GM12872 (cell line): ENCODE results near the gene TMEM132D.

ENCODE experiments used
- TF ChIP-seq, protein P1 (sequence below): IDR thresholded peaks from 3 replicates; pipeline ENCODE4 v1.5.1; 2011; ENCODE audit warnings: low read depth, mild to moderate bottlenecking, low read length, moderate library complexity; ENCODE audit not compliant: insufficient read depth

TMEM132D gene

DNA sequence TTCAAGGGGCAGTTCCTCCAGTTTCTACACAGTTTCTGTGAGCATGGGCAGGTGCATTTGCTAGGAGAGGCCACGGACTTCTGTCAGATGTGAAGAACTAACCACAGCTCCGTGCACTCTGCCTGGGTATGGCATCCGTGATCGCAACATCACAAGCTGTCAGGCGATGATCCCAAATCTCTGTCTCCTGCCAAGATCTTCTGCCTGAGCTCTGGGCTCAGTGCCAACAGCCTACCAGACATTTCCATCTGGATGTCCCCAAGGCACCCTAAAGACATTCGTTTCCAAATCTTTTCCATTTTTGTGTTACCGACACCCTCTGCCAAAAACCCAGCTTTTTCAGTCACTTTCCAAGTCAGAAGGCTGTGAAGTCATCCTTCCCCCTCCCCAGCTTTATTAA is 758.4 kb downstream of the TMEM132D start:
- TF ChIP-seq, protein P1, sequence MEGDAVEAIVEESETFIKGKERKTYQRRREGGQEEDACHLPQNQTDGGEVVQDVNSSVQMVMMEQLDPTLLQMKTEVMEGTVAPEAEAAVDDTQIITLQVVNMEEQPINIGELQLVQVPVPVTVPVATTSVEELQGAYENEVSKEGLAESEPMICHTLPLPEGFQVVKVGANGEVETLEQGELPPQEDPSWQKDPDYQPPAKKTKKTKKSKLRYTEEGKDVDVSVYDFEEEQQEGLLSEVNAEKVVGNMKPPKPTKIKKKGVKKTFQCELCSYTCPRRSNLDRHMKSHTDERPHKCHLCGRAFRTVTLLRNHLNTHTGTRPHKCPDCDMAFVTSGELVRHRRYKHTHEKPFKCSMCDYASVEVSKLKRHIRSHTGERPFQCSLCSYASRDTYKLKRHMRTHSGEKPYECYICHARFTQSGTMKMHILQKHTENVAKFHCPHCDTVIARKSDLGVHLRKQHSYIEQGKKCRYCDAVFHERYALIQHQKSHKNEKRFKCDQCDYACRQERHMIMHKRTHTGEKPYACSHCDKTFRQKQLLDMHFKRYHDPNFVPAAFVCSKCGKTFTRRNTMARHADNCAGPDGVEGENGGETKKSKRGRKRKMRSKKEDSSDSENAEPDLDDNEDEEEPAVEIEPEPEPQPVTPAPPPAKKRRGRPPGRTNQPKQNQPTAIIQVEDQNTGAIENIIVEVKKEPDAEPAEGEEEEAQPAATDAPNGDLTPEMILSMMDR: no peak

DNA sequence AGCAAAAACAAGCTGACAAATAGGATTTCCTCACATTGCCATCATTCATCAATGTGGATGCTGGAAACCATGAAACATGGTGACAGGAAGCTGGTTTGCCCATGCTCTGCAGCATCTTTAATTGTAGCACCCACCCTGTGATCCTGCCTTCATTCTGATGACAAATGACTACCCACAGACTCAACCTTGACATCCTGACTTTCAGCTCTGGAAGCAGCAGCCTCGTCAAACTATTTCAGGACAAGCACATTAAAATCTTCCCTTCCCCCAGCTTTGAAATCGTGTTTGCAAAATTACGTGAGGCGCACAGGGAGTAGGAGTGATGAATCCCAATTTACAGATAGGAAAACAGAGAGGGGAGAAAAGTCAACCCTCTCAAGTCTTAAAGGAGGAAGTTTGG is 765.0 kb downstream of the TMEM132D start:
- TF ChIP-seq, protein P1: no peak

DNA sequence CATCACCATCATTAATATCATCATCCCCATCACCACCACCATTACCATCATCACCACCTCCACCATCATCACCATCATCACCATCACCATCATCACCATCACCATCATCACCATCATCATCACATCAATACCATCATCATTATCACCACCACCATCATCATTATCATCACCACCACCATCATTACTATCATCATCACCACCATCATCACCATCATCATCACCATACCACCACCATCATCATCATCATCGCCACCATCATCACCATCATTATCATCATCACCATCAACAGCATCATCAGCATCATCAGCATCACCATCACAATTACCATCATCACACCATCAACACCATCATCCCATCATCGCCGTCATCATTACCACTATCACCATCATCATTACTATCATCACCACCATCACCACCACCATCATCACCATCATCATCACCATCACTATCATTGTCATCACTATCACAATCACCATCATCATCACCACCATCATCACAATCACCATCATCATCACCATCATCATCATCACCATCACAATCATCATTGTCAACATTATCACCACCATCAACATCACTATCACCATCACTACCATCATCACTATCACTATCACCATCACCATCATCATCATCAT is 767.0 kb downstream of the TMEM132D start:
- TF ChIP-seq, protein P1: no peak

DNA sequence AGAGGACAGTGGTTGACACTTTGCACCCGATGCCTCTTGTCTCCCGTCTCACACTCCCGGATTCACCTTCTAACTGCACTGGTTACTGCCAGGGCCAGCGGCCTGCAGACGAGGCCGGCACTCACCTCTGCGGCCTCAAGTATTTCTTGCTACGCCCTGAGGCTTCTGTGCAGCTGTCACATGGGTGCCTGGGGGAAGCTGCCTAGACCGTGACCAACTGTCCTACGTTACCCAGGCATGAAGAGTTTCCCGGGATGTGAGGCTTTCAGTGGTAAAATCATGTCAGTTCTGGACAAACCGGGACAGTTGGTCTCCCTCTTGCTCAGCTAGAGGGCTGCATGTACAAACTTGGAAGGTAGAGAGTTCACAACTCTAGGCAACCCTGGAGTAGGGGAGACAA is 776.1 kb downstream of the TMEM132D start:
- TF ChIP-seq, protein P1: no peak

DNA sequence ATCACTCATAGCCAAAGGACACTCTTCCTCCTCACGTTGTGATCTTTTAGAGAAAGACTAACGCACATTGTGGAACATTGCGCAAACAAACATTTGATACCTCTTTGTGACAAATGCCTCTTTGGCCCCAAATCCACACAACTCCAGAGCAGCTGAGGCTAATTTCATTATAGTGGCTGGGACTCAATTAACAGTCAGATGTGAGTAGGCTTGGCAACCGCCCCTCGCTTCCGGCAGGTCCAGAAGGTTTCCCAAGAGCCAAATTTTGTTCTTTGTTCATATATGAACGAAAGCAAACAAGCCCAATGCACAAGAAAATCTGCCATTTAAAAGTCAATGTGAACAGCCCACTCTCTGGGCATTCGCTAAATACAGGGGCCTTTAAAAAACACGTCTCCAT is 776.6 kb downstream of the TMEM132D start:
- TF ChIP-seq, protein P1: no peak

DNA sequence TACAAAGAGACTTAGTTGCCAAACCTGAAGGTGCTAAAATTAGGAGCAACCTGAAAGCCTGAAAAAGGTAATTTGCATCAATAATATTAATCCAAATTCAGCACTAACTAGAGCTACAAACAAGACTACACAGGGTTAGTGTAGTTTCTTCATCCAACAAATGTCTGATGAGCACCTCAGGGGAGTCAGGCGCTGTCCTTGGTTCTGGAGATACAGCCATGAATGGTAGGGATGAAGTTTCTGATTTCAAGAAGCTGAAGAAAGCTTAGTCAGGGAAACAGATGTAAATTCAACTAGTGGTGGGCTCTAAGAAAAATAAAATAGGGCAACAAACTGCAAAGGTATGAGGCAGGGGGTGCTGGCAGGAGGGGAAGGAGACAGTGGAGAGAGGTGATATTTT is 784.3 kb downstream of the TMEM132D start:
- TF ChIP-seq, protein P1: no peak

DNA sequence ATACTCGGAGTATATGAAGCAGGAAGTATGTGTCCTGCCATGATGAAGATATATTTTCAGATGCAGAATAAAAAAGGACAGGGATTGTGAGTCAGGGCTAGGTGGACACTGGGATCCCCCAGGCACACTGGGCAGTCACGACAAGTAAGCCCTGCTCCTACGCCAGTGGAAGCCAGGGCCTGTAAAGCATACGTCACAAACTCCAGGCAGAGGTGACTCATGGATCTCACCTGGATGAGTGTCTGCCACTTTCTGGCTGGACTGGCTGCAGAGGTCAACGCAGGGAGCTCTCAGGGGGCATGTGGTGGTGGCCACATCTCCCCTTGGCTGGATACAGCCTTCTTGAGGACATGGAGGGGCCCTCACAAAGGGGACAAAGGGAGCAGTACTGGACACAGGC is 788.3 kb downstream of the TMEM132D start:
- TF ChIP-seq, protein P1: no peak
